A549 (cell line): Measurements from ENCODE around the gene CD2BP2.
"Not testable (repeated sequence)": the region's sequence is repeated elsewhere in the genome, so short reads cannot be mapped to it uniquely, and the experiment has no call there.

ENCODE experiments used
- CBX2 ChIP-seq: fragments of 200-600 bp; sonication (generic); IDR thresholded peaks from 2 replicates; pipeline ENCODE4 v1.6.1; 2016; ENCODE audit warnings: low read depth, mild to moderate bottlenecking, borderline replicate concordance
- CHD2 ChIP-seq: fragments of 150-350 bp; IDR thresholded peaks from 2 replicates; pipeline ENCODE4 v1.6.1; 2014; ENCODE audit warnings: low read length; ENCODE audit not compliant: partially characterized antibody
- CTCF ChIP-seq: fragments of >200 bp; sonication (Bioruptor Twin); formaldehyde crosslinking; IDR thresholded peaks from 3 replicates; pipeline ENCODE4 v1.5.1; 2016
- HMGXB4 ChIP-seq: fragments of 250-450 bp; sonication (Bioruptor Pico); IDR thresholded peaks from 2 replicates; pipeline ENCODE4 v1.5.0; 2021; ENCODE audit warnings: mild to moderate bottlenecking, moderate library complexity, borderline replicate concordance
- KDM1A ChIP-seq: fragments of 200-600 bp; sonication (generic); IDR thresholded peaks from 2 replicates; pipeline ENCODE4 v1.6.1; 2016; ENCODE audit warnings: low read depth, mild to moderate bottlenecking
- POLR2A ChIP-seq: IDR thresholded peaks from 2 replicates; pipeline ENCODE4 v1.6.1; 2012; ENCODE audit warnings: mild to moderate bottlenecking, low read length
- RFX5 ChIP-seq: fragments of 450-650 bp; IDR thresholded peaks from 2 replicates; pipeline ENCODE4 v1.7.1; 2014; ENCODE audit warnings: antibody characterized with exemption, mild to moderate bottlenecking, moderate library complexity

- not testable (repeated sequence) for TF ChIP-seq CTCF; POLR2A; CBX2; HMGXB4 (CRISPR knock-in tag); RFX5; CHD2; KDM1A
Measured at GRCh38 chr16:30310937-30311336, 44.2 kb downstream of the CD2BP2 start.
